GM12878 (cell line): Measurements from ENCODE around the gene TNFSF4. TPM values are rescaled to one million over a fixed set of nuclear protein-coding genes. Genes with fewer than 3 reads are reported as not detected.

Source experiments
- ATAC-seq: fragments of 200-7000 bp; cut with Tn5 transposase; 3 replicates; pipeline ENCODE4 v1.9.1; 2020; ENCODE audit warnings: mild to moderate bottlenecking, moderate library complexity
- BruUV-seq: library from RNA; stranded (reverse); fragments of 400-500 nt; replicated peaks from 2 replicates; lab custom pipeline; 2021; lab: Mats Ljungman, UMichigan
- CTCF ChIA-PET: fragments of 300-600 bp; sonication (Branson Sonifier 250); formaldehyde crosslinking; extraction: SDS; loops from one replicate; lab custom pipeline; 2021; ENCODE audit warnings: inconsistent platforms; lab: Yijun Ruan, JAX
- POLR2A ChIA-PET: fragments of 350-600 bp; formaldehyde crosslinking; extraction: SDS; loops from one replicate; lab custom pipeline; 2021; ENCODE audit warnings: inconsistent platforms; lab: Charles Lee
- RAD21 ChIA-PET: fragments of 300-600 bp; sonication (Branson Sonifier 250); formaldehyde crosslinking; loops from one replicate; lab custom pipeline; 2023; ENCODE audit warnings: antibody characterized with exemption; ENCODE audit not compliant: unreplicated experiment; lab: Charles Lee
- SMC1A ChIA-PET: fragments of 300-600 bp; sonication (Branson Sonifier 250); formaldehyde crosslinking; loops from one replicate; lab custom pipeline; 2023; ENCODE audit not compliant: unreplicated experiment, uncharacterized antibody; lab: Charles Lee
- DNase-seq: peaks from one replicate; pipeline ENCODE4 v3.0.0-alpha.2; 2011; ENCODE audit warnings: low read depth, low spot score
- FAIRE-seq: peaks from 3 replicates; lab custom pipeline; 2011; peaks lifted over from hg19 to GRCh38; lab: Jason Lieb, UNC
- H2AFZ ChIP-seq: 2 replicates; pipeline ENCODE4 v1.6.0; 2011; ENCODE audit warnings: low read depth, low read length, control low read depth; ENCODE audit not compliant: control insufficient read depth
- H3K27ac ChIP-seq: 2 replicates; pipeline ENCODE4 v1.5.1; 2011; ENCODE audit warnings: control low read depth; ENCODE audit not compliant: control insufficient read depth, insufficient read depth
- H3K27me3 ChIP-seq, 2 experiments: replicated peaks in 1 of 2; 2 replicates each; pipeline versions ENCODE4 v1.6.0 to v1.6.1; 2011; ENCODE audit warnings: low read length in 1 of 2; ENCODE audit not compliant: control insufficient read depth in 2 of 2, insufficient read depth in 2 of 2
- H3K36me3 ChIP-seq, 2 experiments: 2 replicates each; pipeline ENCODE4 v1.5.1; 2011; ENCODE audit warnings: low read length in 1 of 2; ENCODE audit not compliant: control insufficient read depth in 2 of 2, insufficient read depth in 2 of 2
- H3K4me1 ChIP-seq: 2 replicates; pipeline ENCODE4 v1.6.1; 2011; ENCODE audit warnings: mild to moderate bottlenecking, low read length, moderate library complexity, mixed read lengths; ENCODE audit not compliant: control insufficient read depth, insufficient read depth
- H3K4me2 ChIP-seq: 2 replicates; pipeline ENCODE4 v1.6.0; 2011; ENCODE audit warnings: control low read depth; ENCODE audit not compliant: control insufficient read depth, insufficient read depth
- H3K4me3 ChIP-seq: fragments of 200-600 bp; sonication (generic); 2 replicates; pipeline ENCODE4 v1.5.1; 2016
- H3K79me2 ChIP-seq: 2 replicates; pipeline ENCODE4 v1.6.0; 2011; ENCODE audit warnings: low read length; ENCODE audit not compliant: control insufficient read depth, insufficient read depth
- H3K9ac ChIP-seq: 2 replicates; pipeline ENCODE4 v1.8.0; 2011; ENCODE audit warnings: low read length, control low read depth, mixed read lengths; ENCODE audit not compliant: control insufficient read depth, insufficient read depth
- H3K9me3 ChIP-seq: replicated peaks from 3 replicates; pipeline ENCODE4 v1.5.1; 2011; ENCODE audit warnings: mild to moderate bottlenecking, low read length; ENCODE audit not compliant: control insufficient read depth, insufficient read depth
- H4K20me1 ChIP-seq: 2 replicates; pipeline ENCODE4 v1.6.0; 2011; ENCODE audit not compliant: control insufficient read depth, insufficient read depth
- E4F1 ChIP-seq: fragments of 450-650 bp; IDR thresholded peaks from 2 replicates; pipeline ENCODE4 v1.6.1; 2018; ENCODE audit warnings: borderline replicate concordance, mild to moderate bottlenecking; ENCODE audit not compliant: partially characterized antibody
- ETV6 ChIP-seq, 2 experiments: fragments of 450-650 bp in 1 of 2; IDR thresholded peaks in 1 of 2; conservative IDR thresholded peaks in 1 of 2; 2 replicates each; pipeline ENCODE4 v1.6.1; 2014; ENCODE audit warnings: antibody characterized with exemption in 1 of 2, borderline replicate concordance in 1 of 2, low read depth in 1 of 2, mild to moderate bottlenecking in 1 of 2, moderate library complexity in 1 of 2
- SUPT20H ChIP-seq: IDR thresholded peaks from 2 replicates; pipeline ENCODE4 v1.6.1; 2011; ENCODE audit warnings: low read depth, mild to moderate bottlenecking, low read length, moderate library complexity, borderline replicate concordance; ENCODE audit not compliant: control insufficient read depth
- ZBTB40 ChIP-seq: fragments of 450-650 bp; IDR thresholded peaks from 2 replicates; pipeline ENCODE4 v1.6.1; 2016; ENCODE audit warnings: mild to moderate bottlenecking, moderate library complexity, borderline replicate concordance
- WGBS: methylation state at CpG from one replicate; pipeline ENCODE4 v1.1.6; 2016; ENCODE audit warnings: low lambda C conversion rate; ENCODE audit not compliant: insufficient replicate concordance, insufficient coverage; ENCODE audit errors: missing lambda C conversion rate; 5-methylcytosine and 5-hydroxymethylcytosine counted together
- in situ Hi-C: fragments of 300-500 bp; cut with MboI; formaldehyde crosslinking; loops from 9 replicates; pipeline ENCODE4 v1.14.3; 2018; ENCODE audit warnings: mixed read lengths
- intact Hi-C: fragments of 100-400 bp; cut with micrococcal nuclease; formaldehyde crosslinking; loops from one replicate; pipeline ENCODE4 v1.14.2; 2022; ENCODE audit not compliant: unreplicated experiment
- polyA plus RNA-seq, 11 experiments: library from polyadenylated mRNA; depleted of rRNA in 4 of 11; unstranded in 6 of 11; stranded (reverse) in 5 of 11; fragments of >200 nt; fragmentation: Nextera tagmentation in 4 of 11; fragmentation: Illumina TruSeq in 1 of 11; extraction: Ambion mirVana in 4 of 11; extraction: Trizol in 1 of 11; gene quantifications; 1 replicate in 1 of 11; 2 replicates in 10 of 11; pipeline versions ENCODE4 v1.2.1 to v1.2.3, GENCODE V29; 2011 to 2016; ENCODE audit warnings: inconsistent platforms in 2 of 11, missing spikeins in 2 of 11, low read depth in 1 of 11
- total RNA-seq, 4 experiments: library from RNA; depleted of rRNA in 3 of 4; stranded (reverse); fragments of >200 nt in 3 of 4; fragmentation: Illumina TruSeq in 1 of 4; extraction: Trizol in 1 of 4; gene quantifications; 2 replicates each; pipeline versions ENCODE4 v1.2.1 to v1.2.3, GENCODE V29; 2013 to 2021

TNFSF4 gene
- total and polyA plus RNA-seq, 10 of the 15 experiments (the other 5 are each of a cell fraction or from before 2014, with no cell fraction given) = 8.1 to 31.0 (median 12.9) TPM

- no peak for TF ChIP-seq E4F1
Observed at GRCh38 chr1:173249349-173249748, 42.2 kb upstream of the TNFSF4 start (continued).

- H3K36me3 ChIP-seq = no peaks in the 10 kb centered on the region
- no peaks in the 10 kb centered on the region for H3K27me3 ChIP-seq
- no peak overlapping the region for H3K27ac ChIP-seq
- H3K4me1 ChIP-seq = no peaks in the 10 kb centered on the region
- no TSS peak for BruUV-seq
- intact Hi-C loops = no loop called here
- TF ChIP-seq ZBTB40 (no peak), SUPT20H (no peak), ETV6 (conservative IDR thresholded peaks at IDR 0.05 in 1 of 2, IDR thresholded peaks at IDR 0.05 in 1 of 2; ENCODE audit: borderline replicate concordance in 1 of 2, low read depth in 1 of 2) (no peak)
- POLR2A ChIA-PET = interaction anchor here (0.5 kb wide), 1 partner anchor 284 kb away, joined by 3 read pairs; no protein-coding TSS in a partner anchor
- no peak for FAIRE-seq
- ATAC-seq = no peak
- no peak overlapping the region for H3K4me3 ChIP-seq
- in situ Hi-C loops = no loop called here
- H3K79me2 ChIP-seq = no peaks in the 10 kb centered on the region
- H3K9ac ChIP-seq = no peak overlapping the region
- H2AFZ ChIP-seq = no peak overlapping the region
- SMC1A ChIA-PET = interaction anchor here (0.7 to 3.4 kb wide), 8 partner anchors 11 to 49 kb away, joined by 3 to 22 read pairs (median 4); partner anchors contain the start of gene TNFSF4
- peaks cover 5% of the 10 kb centered on the region; the same call in 2 of the 3 replicates for H3K9me3 ChIP-seq
- RAD21 ChIA-PET = interaction anchor here (1.2 kb wide), 2 partner anchors 422 kb away, joined by 3 to 4 read pairs; no protein-coding TSS in a partner anchor
- DNase-seq = no peak
- H4K20me1 ChIP-seq = no peaks in the 10 kb centered on the region
- H3K4me2 ChIP-seq = no peak overlapping the region
- CTCF ChIA-PET = interaction anchor here (0.7 to 1.5 kb wide), 5 partner anchors 11 to 181 kb away, joined by 3 to 4 read pairs (median 3); no protein-coding TSS in a partner anchor
- 65% methylated on average over 6 of the region's 6 CpGs for WGBS
Observed at GRCh38 chr1:173248247-173248940, 41.3 kb upstream of the TNFSF4 start.
